ENCODE data around the gene ADCK1.
"Not testable (repeated sequence)": the region's sequence is repeated elsewhere in the genome, so short reads cannot be mapped to it uniquely, and the experiment has no call there.

- TF ChIP-seq EZH2 (IDR thresholded peaks at IDR 0.05; ENCODE audit: insufficient read depth, poor library complexity, severe bottlenecking); EZH2phosphoT487 (IDR thresholded peaks at IDR 0.05; ENCODE audit: insufficient read depth, low read depth): not testable (repeated sequence)
Measured at GRCh38 chr14:77959686-77960085, 159.8 kb downstream of the ADCK1 start.

All from GM23248 (cell line).